Fibroblast of upper back skin (primary cell): Measurements from ENCODE around the gene TMEM92.
A peak's percentile ranks its signal among the peaks of the same experiment; 100 is the strongest.
"Not testable (repeated sequence)": the region's sequence is repeated elsewhere in the genome, so short reads cannot be mapped to it uniquely, and the experiment has no call there.

Experiments used
- DNase-seq: peaks from one replicate; pipeline ENCODE4 v3.0.0-alpha.2; 2013

TMEM92 gene

DNA sequence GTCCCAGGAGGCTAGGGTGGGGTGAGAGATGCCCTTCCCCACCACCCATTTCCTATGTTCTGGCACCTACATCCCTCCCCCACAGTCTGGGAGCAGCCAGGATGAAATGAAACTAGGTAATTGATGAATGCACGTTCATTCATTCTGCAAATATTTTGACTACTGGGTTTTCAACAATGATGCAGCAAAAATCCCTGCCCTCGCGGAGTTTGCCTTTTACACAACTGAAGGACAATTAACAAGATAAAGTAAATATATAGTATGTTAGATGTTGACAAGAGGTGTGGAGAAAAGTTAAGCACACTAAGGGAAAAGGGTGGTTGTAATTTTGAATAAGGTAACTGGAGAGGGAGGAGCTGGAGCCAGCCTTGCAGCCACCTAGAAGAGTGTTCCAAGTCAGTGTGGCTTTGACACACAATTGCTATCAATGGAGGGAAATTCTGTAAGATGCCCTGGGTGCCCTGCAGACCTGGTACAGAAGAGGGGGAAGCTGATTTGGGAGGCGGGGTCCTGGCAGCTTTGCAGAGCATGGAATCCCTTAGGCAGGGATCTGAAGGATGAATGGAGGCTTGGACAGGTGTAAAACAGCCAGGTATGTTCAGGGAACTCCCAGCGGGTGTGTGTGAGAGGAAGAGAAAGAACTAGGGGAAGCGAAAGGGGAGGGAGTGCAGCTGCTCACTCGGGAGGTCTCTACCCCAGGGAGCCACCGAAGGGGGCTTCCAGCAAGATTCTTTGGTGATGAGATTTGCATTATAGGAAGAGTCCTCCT lies 2.5 kb downstream of the TMEM92 start:
- no peak for DNase-seq

DNA sequence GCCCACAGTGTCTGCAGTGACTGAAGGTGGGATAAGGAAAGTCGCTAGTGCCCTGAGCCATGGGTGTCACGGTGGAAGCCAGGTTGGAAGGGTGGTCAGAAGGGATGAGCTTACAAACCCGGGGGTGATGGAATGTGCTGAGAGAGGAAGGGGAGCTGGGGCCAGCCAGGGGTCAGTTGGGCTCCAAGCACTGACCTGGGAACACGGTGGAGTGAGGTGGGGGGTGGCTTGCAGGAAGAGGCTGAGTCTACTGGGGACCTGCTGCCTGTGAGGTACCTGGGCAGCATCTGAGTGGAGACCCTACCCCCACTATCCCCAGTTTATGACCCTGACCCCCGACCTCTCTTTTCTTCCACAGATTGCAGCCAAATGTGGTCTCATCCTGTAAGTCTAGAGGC lies 3.1 kb downstream of the TMEM92 start:
- no peak for DNase-seq

DNA sequence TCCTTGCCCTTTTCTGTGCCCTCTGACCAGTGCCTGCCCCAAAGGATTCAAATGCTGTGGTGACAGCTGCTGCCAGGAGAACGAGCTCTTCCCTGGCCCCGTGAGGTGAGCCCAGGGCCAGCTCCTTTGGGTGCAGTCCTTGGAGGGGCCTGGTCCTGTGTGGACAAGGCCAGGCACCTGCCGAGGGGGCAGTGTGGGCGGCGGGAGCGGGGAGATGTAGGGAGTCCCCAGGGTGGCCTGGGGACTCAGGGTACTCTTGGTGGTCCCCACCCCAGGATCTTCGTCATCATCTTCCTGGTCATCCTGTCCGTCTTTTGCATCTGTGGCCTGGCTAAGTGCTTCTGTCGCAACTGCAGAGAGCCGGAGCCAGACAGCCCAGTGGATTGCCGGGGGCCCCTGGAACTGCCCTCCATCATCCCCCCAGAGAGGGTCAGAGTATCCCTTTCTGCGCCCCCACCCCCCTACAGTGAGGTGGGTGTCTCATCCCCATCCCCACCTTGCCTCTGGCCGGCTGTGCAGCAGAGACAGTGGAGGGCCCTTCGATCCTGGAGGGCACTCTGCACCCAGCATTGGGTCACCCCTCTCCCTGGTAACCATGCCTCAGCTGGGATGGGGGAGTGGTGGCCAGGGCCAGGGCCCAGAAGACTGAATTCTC lies 4.4 kb downstream of the TMEM92 start:
- DNase-seq = no peak

DNA sequence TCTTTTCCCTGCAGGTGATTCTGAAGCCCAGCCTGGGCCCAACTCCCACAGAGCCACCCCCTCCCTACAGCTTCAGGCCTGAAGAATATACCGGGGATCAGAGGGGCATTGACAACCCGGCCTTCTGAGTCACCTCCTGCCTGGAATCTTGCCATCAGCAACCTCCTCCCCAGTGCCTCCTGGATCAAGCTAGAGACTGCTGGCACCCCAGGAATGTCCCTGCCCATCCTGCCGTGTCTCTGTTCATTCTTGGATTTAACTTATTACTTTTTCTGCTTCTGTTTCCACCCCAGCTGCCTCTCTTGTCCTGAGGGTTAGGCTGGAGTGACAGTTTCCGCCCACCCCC lies 4.9 kb downstream of the TMEM92 start:
- peak; percentile 45 for DNase-seq

DNA sequence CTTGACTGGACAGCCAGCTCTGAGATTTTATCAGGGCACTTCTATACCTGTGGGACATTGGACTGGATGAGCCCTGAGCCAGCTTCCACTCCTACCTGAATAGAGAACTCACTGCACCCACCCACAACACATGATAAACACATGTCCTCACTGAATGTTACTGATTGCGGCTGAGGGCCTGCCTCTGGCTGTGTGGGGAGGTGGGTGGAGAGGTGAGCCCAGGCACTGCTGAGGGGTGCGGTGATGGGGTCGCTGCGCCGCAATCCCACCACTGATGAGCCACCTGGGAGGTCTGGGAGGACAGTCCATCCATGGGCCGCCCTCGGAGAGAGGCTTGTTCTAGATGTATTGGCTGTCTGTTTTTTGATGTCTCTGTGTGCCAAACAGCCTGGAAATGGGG lies 5.4 kb downstream of the TMEM92 start:
- no peak for DNase-seq

DNA sequence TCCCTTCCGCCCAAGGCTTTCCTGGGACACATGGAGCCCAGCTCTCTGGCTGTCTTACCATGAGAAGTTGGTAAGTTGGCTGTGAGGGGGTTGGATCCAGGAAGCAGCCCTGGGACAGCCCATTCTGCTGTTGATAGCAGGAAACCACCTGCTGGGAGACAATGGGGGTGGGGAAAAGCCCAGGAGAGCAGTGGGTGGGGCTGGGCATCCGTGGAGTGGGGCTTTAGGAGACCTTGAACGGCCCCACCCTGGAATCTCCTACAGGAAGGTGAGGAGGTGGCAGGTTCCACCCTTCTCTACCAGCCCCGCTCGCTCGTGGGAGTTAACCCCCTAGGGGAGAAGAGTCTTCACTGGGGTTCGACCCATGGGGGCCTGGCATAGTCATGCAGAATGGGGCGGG lies 5.8 kb downstream of the TMEM92 start:
- no peak for DNase-seq

DNA sequence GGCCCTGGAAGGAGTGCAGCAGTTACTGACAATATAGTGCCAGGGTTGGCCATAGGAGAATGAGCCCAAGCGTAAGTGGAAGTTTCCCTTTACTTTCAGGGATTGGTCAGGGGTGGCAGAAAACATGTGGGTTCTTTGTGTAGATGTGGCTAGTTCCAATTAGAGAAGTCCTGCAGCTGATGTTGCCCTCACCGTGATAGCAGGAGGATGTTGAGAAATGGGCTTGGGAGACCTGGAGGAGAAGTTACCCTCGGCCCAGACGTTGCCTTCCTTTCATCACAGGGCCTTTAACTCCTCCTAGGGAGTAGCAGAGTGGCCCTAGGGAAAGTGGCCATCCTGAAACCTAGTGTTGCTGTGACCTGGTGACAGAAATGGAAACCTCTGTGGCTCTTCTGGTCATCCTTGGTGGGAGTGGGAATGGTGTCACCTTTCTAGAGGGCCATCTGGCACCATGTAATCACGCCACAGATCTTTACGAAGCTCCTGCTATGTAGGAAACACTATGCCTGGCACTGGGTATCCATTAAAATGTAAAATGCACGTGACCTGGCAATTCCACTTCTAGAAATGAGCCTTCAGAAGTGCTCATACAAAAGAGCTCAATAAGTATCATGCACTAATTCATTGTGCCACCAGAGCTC lies 6.7 kb downstream of the TMEM92 start:
- no peak for DNase-seq

DNA sequence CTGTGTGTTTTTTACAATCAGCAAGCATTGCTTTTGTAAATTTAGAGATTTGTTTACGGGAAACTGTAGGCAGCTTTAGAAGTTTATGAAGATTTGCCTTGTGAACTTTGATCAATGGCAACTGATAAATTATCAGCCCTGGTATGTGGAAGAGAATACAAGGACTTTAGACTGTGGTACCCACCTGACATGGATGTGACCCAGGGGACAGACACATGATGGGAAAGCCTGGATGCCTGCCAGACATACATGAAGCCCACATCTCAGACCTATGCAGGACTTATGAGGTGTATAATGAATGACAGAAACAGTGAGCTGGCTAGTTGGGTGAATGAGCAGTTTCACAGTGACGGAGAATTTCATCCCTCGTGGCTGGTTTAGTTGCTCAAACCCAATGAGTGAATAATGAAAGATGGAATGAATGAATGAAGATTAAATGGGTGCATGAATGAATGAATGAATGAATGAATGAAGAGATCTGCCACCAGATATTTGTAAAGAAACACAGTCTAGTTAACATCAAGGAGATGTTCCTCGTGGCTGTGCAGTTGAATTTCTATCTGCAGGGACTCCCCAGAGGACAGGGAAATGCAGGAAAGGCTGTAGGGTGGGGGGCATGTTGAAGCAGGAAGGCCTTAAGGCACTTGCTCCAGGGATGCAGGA lies 7.6 kb downstream of the TMEM92 start:
- DNase-seq = no peak

DNA sequence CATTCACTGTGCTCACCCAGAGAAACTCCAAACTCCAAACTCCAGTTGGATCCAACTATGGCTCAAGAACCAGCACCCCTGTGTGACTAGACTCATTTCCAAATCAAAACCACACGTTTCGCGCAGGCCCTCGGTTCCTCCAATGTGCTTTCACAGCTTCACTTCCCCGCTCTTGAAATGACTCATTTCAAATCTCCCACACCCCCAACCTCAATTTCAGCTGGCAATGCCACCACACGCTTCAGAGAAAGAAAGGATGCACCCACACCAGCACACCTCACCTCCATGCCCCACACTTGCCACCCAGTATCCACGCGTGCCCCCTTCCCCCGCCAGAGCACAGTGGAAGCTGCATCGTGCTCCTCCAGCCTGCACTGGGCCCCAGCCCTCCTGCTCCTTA lies 9.0 kb downstream of the TMEM92 start:
- DNase-seq = no peak

DNA sequence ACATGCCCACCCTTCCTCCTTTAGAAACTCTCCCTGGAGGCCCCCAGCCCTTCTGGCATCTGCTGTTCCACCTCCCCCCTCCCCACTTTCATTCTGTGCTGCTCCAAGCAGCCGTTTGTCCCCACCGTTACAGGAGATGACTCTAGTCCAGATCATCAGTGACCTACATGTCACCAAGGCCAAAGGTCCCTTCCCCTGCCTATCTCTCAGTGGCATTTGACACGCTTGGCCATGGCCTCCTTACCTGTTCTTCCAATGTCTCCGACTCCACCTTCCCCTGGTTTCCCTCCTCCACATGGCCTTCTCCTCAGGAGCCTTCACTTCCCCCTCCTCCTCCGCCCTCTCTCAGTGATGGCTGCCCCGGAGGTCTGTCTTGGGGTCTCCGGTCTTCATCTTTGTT lies 9.4 kb downstream of the TMEM92 start:
- DNase-seq = no peak

DNA sequence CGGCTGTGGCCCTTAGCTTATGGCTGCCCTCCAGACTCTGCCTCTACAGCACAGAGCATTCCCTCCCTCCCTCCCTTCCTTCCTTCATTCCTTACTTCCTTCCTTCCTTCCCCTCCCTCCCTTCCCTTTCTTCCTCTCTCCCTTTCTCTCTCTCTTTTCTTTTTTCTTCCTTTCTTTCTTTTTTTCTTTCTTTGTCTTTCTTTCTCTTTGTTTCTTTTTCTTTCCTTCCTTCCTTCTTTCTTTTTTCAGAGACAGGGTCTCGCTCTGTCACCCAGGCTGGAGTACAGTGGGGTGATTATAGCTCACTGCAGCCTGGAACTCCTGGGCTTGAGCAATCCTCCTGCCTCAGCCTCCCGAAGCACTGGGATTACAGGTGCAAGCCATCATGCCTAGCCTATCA lies 11.7 kb downstream of the TMEM92 start:
- no peak for DNase-seq

DNA sequence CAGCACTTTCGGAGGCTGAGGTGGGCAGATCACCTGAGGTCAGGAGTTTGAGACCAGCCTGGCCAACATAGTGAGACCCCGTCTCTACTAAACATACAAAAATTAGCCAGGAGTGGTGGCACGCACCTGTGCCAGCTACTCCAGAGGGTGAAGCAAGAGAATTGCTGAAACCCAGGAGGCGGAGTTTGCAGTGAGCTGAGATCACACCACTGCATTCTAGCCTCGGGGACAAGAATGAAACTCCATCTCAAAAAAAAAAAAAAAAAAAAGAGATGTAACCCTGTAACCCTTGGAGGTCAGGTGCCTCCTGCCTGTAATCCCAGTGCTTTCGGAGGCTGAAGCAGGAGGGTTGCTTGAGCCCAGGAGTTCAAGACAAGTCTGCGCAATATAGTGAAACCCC lies 13.0 kb downstream of the TMEM92 start:
- not testable (repeated sequence) for DNase-seq

DNA sequence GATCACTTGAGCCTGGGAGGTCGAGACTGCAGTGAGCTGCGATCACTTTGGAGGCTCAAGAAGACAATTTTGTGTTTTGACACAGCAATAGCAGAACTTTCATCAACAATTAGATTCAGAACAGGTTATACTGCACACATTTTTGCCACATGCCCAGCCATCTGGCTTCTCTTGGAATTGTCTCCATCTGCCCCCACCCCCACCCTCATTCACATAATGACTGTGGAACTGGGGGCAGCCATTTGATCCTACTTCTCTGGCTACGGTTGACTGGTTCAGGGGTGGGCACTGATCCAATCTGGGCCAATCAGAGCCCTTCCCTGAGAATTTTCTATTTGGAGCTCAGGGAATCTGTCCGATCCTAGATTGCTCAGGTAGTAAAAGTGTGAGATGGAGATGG lies 14.0 kb downstream of the TMEM92 start:
- DNase-seq = no peak

DNA sequence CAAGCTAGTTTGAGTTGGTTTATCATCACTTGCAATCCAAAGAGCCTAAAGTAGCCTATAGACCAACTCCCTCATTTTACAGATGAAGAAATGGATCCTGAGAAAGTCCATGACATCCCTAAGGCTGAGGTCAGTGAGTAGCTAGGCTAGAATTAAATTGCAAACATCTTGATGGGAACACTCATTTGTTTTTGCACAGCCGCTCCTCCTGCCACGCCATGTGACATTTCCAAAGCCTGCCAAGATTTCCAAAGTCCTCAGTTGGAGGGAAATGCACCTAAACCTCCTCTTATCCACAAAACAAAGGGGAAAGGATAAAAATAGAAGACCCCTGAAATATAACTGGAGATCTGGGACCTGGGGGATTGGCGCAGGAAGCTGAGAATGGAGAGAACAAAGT lies 15.0 kb downstream of the TMEM92 start:
- DNase-seq = peak; percentile 49

DNA sequence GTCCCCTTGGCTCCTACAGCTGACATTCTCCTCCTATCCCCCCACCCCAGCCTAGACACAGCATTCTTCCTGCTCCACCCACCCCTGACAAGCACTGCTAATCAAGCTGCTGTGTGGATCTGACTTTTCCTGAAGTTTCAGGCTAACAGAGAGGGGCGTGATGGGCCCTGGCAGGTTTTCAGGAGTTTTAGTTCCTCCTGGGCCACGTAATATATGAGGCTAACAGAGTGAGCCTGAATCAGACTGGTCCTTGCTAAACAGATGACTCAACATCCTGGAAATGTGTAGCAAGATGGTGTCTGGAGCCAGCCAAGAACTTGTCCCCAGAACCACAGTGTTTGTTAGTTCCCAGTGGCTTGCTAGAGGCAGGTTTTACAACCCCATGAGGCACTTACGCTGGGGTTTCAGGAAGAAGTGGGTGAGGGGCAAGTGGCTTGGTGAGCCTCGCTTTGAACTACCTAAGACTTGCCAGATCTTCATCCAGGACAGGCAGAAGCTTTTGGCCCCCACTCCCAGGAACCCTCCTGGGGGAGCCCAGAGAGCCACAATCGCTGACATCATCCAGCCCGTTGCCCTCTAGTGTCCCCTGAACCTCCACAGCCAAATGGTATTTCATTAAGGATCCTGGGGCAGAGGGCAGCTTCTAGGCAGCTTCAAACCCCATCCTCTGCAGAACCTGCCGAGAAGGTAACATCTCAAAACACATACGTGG lies 15.9 kb downstream of the TMEM92 start:
- DNase-seq = peak; percentile 99

DNA sequence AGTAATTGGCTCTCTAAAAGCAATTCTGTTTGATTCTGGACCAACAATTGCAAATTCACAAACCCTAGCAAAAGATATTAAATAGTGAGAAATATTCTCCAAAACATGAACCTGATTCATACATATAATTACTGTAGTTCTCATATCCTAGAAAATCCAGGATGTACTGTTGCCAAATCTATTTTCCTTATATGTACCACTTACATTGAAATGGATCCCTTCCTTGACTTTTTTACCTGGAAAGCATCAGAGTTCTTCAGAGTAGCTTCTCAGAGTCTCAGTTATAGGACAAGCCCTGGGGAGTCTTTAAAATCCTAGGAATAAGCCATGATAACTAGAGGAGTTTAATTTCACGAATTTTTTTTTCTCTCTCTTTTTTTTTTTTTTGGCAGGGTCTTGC lies 16.7 kb downstream of the TMEM92 start:
- DNase-seq = no peak

DNA sequence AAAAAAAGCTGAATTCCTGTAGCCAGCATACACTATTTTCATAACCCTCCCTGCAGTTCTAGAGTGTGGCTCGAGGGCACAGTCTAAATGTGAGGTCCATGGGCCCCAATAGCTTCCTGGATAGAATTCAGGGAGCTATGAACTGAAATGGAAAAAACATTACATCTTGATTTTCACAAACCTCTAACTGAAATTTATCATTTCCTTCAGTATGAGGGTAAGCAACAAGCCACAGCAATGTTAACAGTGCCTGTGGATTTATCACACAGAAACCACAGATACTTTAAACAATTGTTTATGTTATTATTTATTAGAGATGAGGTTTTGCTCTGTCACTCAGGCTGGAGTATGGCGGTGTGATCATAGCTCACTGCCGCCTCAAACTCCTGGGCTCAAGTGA lies 18.2 kb downstream of the TMEM92 start:
- no peak for DNase-seq

DNA sequence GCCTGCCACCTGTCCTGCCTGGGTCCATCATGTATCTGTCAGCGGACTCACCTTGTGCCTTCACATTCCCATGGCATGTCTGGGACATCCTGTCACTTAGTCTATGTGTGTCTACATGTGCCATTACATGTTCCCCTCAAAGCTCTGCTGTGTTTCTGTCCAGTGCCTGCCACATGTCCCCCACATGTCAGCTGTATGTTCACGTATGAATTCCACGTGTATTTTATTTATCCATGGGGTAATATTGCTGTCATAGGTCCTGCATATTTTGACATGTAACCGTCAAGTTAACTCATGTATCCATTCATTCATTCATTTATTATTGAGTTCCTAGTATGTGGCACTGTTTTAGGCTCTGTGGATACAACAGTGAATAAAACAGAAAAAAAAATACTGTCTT lies 20.8 kb downstream of the TMEM92 start:
- no peak for DNase-seq

DNA sequence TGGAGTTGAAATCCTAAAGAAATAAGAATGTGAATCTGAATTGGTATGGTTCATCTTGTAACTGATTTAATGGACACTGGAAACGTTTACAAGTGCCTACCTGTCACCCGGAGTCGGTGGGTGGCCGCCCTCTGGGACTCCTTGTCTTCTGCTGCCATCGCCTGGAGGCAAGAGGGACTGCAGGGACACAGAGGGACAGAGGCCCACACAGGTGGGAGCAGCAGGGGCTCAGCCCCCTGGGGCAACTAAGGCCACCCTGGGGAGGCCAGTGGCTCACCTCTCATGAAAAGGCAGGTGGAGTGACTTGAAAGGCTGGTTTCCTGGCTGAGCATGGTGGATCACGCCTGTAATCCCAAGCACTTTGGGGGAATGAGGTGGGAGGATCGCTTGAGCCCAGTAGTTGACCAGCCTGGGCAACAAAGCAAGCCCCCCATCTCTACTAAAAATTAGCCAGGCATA lies 23.2 kb downstream of the TMEM92 start:
- DNase-seq = peak; percentile 50

DNA sequence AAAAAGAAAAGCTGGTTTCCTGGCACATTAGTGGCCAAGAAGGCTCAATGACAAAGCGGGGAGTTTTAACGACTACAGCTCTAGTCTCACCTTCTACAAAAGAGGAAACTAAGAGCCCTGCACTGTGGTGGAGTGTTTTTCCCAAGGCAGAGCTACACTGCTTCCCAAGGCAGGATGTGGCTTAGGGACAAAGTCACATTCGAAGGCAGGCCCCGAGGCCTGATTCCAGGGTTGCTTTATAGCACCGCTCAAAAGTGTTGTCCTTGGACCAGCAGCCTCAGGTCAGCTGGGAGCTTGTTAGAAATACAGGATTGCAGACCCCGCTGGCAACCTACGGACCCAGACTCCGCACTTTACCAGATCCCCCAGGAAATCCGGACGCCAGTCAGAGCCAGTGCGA lies 23.8 kb downstream of the TMEM92 start:
- no peak for DNase-seq

DNA sequence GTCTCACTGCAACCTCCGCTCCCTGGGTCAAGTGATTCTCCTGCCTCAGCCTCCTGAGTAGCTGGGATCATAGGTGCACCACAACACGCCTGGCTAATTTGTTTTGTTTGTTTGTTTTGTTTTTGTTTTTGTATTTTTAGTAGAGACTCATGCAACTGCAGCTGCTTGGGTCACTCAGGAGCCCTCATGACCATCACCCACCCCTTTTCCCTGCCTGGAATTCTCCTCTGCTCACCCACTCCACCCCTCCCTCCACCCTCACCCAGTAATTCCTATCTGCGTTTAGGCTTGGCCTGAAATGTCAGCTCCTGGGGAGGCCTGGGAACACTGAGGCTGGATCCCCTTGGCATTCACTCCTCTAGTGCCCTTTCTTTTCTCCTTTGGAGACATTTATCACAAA lies 25.5 kb downstream of the TMEM92 start:
- DNase-seq = no peak

DNA sequence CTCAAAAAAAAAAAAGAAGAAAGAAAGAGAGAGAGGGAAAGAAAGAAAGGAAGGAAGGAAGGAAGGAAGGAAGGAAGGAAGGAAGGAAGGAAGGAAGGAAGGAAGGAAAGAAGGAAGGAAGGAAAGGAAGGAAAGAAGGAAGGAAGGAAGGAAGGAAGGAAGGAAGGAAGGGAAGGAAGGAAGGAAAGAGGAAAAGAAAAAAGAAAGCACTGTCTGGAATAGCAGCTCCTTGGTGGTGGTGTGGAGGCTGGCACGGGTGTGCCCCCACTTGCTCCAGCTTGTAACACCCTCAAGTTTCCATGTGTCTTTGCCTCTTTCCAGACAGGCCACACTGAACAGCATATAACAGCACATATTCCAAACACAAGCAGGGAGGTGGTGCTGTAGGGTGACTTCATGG lies 26.6 kb downstream of the TMEM92 start:
- not testable (repeated sequence) for DNase-seq
